HEK293 (cell line): ENCODE results near the gene HTR3B.
"Not testable (repeated sequence)": the region's sequence is repeated elsewhere in the genome, so short reads cannot be mapped to it uniquely, and the experiment has no call there.

Experiments
- PRDM1 ChIP-seq: fragments of 450-650 bp; formaldehyde crosslinking; IDR thresholded peaks from 2 replicates; pipeline ENCODE4; 2016; ENCODE audit warnings: missing biosample characterization, missing genetic modification characterization
- ZNF10 ChIP-seq: fragments of 450-650 bp; formaldehyde crosslinking; IDR thresholded peaks from 2 replicates; pipeline ENCODE4 v1.5.1; 2017; ENCODE audit warnings: missing biosample characterization, missing genetic modification characterization
- ZNF140 ChIP-seq: fragments of 450-650 bp; formaldehyde crosslinking; IDR thresholded peaks from 2 replicates; pipeline ENCODE4 v1.5.1; 2016; ENCODE audit warnings: missing biosample characterization, missing genetic modification characterization
- ZNF561 ChIP-seq: fragments of 450-650 bp; IDR thresholded peaks from 2 replicates; pipeline ENCODE4 v1.5.1; 2018; ENCODE audit warnings: missing biosample characterization, missing genetic modification characterization, borderline replicate concordance
- ZNF776 ChIP-seq: fragments of 450-650 bp; formaldehyde crosslinking; IDR thresholded peaks from 2 replicates; pipeline ENCODE4 v1.5.0; 2017; ENCODE audit warnings: missing biosample characterization, missing genetic modification characterization, borderline replicate concordance
- TF ChIP-seq, protein P1 (sequence below): fragments of 450-650 bp; formaldehyde crosslinking; IDR thresholded peaks from 2 replicates; pipeline ENCODE4 v1.5.1; 2016; ENCODE audit warnings: missing biosample characterization, missing genetic modification characterization
- TF ChIP-seq, protein P2 (sequence below): sonication (generic); formaldehyde crosslinking; IDR thresholded peaks from 2 replicates; pipeline ENCODE4 v1.8.1; 2022; ENCODE audit warnings: mild to moderate bottlenecking, moderate library complexity, missing genetic modification reagents

DNA sequence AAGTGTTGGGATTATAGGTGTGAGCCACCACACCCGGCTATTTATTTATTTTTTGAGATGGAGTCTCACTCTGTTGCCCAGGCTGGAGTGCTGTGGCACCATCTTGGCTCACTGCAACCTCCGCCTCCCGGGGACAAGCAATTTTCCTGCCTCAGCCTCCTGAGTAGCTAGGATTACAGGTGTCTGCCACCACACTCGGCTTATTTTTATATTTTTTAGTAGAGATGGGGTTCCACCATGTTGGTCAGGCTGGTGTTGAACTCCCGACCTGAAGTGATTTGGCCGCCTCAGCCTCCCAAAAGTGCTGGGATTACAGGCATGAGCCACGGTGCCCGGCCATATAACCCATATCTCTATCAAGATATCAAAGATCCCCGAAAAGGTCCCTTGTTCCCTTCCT, 6.9 kb downstream of the HTR3B start:
- TF ChIP-seq, protein P1, sequence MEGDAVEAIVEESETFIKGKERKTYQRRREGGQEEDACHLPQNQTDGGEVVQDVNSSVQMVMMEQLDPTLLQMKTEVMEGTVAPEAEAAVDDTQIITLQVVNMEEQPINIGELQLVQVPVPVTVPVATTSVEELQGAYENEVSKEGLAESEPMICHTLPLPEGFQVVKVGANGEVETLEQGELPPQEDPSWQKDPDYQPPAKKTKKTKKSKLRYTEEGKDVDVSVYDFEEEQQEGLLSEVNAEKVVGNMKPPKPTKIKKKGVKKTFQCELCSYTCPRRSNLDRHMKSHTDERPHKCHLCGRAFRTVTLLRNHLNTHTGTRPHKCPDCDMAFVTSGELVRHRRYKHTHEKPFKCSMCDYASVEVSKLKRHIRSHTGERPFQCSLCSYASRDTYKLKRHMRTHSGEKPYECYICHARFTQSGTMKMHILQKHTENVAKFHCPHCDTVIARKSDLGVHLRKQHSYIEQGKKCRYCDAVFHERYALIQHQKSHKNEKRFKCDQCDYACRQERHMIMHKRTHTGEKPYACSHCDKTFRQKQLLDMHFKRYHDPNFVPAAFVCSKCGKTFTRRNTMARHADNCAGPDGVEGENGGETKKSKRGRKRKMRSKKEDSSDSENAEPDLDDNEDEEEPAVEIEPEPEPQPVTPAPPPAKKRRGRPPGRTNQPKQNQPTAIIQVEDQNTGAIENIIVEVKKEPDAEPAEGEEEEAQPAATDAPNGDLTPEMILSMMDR, result not testable (repeated sequence)
- TF ChIP-seq ZNF10 (tag by site-specific recombination); ZNF561 (tag by site-specific recombination); ZNF140; ZNF776 (tag by site-specific recombination); PRDM1 (tag by site-specific recombination): not testable (repeated sequence)
- TF ChIP-seq, protein P2, sequence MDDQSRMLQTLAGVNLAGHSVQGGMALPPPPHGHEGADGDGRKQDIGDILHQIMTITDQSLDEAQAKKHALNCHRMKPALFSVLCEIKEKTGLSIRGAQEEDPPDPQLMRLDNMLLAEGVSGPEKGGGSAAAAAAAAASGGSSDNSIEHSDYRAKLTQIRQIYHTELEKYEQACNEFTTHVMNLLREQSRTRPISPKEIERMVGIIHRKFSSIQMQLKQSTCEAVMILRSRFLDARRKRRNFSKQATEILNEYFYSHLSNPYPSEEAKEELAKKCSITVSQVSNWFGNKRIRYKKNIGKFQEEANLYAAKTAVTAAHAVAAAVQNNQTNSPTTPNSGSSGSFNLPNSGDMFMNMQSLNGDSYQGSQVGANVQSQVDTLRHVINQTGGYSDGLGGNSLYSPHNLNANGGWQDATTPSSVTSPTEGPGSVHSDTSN (CRISPR knock-in tag), result not testable (repeated sequence)
